A549 treated with Mapracorat at 1 μM for 4 hours (cell line): ENCODE data around the gene SETMAR. TPM values are rescaled to one million over a fixed set of nuclear protein-coding genes. Genes with fewer than 3 reads are reported as not detected.

Experiments
- total RNA-seq: library from RNA; stranded (reverse); fragments of 200-300 nt; extraction: Qiagen RNA extraction; gene quantifications from 5 replicates; pipeline ENCODE4 v1.2.3, GENCODE V29; 2022

SETMAR gene
- 8.3 to 9.8 TPM (median 9.0 TPM) in 5 replicates for total RNA-seq

DNA sequence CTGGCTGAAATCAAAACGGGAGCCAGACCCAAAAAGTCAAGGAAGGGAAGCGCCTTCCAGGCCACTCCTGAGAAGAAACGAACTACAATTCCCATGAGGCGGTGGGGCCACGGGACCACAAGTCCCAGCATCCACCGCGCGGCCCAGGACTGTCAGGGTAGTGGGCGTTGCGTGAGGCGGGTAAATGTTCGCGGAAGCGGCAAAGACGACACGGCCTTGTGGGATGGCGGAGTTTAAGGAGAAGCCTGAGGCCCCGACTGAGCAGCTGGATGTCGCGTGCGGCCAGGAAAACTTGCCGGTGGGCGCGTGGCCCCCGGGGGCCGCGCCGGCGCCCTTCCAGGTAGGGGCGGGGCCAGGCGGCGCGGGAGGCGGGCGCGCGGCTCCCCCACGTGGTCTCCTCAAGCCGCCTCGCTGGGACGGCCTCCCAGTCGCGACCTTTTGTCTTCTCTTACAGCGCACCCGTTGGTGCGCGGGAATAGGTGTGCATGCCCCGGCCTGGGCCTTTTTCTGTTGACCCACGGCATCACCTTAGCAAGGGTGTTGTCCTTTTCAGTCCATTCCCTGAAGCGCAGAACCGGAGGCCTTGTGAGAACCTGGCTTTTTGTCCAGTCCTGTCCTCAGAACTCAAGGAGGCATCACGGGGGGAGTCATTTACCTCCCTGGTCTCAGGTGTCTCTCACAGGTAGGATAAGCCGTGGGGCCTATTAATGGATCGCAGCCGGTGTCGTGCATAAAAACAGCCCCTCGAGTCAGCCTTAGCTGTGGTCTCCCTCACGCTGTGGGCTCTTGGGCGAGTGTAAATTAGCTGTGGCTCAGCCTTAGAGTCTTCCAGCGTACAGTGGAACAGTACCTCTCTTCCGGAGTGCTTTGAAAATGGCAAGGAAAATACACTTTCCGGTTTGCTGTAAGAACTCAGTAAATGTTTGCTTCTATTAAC, at the start of gene SETMAR:
Gene SETMAR, plus strand, starts transcription at position 183 of the 937 bp plus-strand sequence. Its CDS starts 2 bp downstream, at position 185.

Other genes with a start within 250 kb of the SETMAR start
- 19.6 to 23.8 TPM (median 20.3 TPM) in 5 replicates for gene SUMF1, start 163.9 kb downstream of the SETMAR start, total RNA-seq
- gene ITPR1, start 190.0 kb downstream of the SETMAR start, total RNA-seq: 4.6 to 6.2 TPM (median 5.2 TPM) in 5 replicates